Astrocyte (in vitro differentiated cells and primary cell): ENCODE measurements around the gene MAFB.

Source experiments
- EZH2 ChIP-seq: IDR thresholded peaks from 2 replicates; pipeline ENCODE4 v1.6.1; 2012; ENCODE audit warnings: mild to moderate bottlenecking, low read length, inconsistent platforms; ENCODE audit not compliant: insufficient read depth
- TF ChIP-seq, protein P1 (sequence below): IDR thresholded peaks from 2 replicates; pipeline ENCODE4 v1.5.1; 2011; ENCODE audit warnings: low read depth, mild to moderate bottlenecking, inconsistent platforms, low read length, moderate library complexity; ENCODE audit not compliant: insufficient read depth

- no peak for TF ChIP-seq EZH2
- TF ChIP-seq, protein P1, sequence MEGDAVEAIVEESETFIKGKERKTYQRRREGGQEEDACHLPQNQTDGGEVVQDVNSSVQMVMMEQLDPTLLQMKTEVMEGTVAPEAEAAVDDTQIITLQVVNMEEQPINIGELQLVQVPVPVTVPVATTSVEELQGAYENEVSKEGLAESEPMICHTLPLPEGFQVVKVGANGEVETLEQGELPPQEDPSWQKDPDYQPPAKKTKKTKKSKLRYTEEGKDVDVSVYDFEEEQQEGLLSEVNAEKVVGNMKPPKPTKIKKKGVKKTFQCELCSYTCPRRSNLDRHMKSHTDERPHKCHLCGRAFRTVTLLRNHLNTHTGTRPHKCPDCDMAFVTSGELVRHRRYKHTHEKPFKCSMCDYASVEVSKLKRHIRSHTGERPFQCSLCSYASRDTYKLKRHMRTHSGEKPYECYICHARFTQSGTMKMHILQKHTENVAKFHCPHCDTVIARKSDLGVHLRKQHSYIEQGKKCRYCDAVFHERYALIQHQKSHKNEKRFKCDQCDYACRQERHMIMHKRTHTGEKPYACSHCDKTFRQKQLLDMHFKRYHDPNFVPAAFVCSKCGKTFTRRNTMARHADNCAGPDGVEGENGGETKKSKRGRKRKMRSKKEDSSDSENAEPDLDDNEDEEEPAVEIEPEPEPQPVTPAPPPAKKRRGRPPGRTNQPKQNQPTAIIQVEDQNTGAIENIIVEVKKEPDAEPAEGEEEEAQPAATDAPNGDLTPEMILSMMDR, result no peak
Measured at GRCh38 chr20:40651151-40651550, 37.9 kb downstream of the MAFB start.
